Measurements from ENCODE around the gene GNG10. TPM values are rescaled to one million over a fixed set of nuclear protein-coding genes. Genes with fewer than 3 reads are reported as not detected.

Gene GNG10
- total RNA-seq, 1 experiment from 2014 or later, result 140 TPM

Other genes starting within 250 kb of the GNG10 start
- 92.3 and 109 TPM in 2 replicates for gene ECPAS, start 177.2 kb upstream of the GNG10 start, total RNA-seq (2014; rRNA removed; shearing (Covaris generic))
- gene ZNF483, start 136.4 kb upstream of the GNG10 start, total RNA-seq (2014; rRNA removed; shearing (Covaris generic)), result 3.1 and 7.6 TPM in 2 replicates
- 166 and 176 TPM in 2 replicates for gene PTGR1, start 62.0 kb upstream of the GNG10 start, total RNA-seq (2014; rRNA removed; shearing (Covaris generic))
- 19.5 and 22.5 TPM in 2 replicates for gene DNAJC25, start 30.3 kb upstream of the GNG10 start, total RNA-seq (2014; rRNA removed; shearing (Covaris generic))
- gene SHOC1, start 133.3 kb downstream of the GNG10 start, total RNA-seq (2014; rRNA removed; shearing (Covaris generic)), result not detected in 2 replicates
- 235 and 250 TPM in 2 replicates for gene UGCG, start 235.2 kb downstream of the GNG10 start, total RNA-seq (2014; rRNA removed; shearing (Covaris generic))

All from Daoy (cell line).